HCEC 1CT (cell line): Measurements from ENCODE around the gene KRT32.
A peak's percentile ranks its signal among the peaks of the same experiment; 100 is the strongest.

ENCODE experiments used
- DNase-seq: peaks from one replicate; pipeline ENCODE4 v3.0.0-alpha.2; 2017

Gene KRT32

GRCh38 chr17:41492351-41492750, 25.2 kb upstream of the KRT32 start:
- DNase-seq = peak; percentile 71

GRCh38 chr17:41491476-41491875, 24.3 kb upstream of the KRT32 start:
- no peak for DNase-seq

- no peak for DNase-seq
Measured at GRCh38 chr17:41490000-41490990, 23.1 kb upstream of the KRT32 start.

- no peak for DNase-seq
Measured at GRCh38 chr17:41489531-41489930, 22.3 kb upstream of the KRT32 start, which contains the start of gene KRT36. KRT36 (minus strand) TSS chr17:41489910; CDS start chr17:41489864, 46 bp downstream.

GRCh38 chr17:41486809-41487530, 19.8 kb upstream of the KRT32 start:
- DNase-seq = no peak

GRCh38 chr17:41486316-41486715, 19.1 kb upstream of the KRT32 start:
- no peak for DNase-seq

GRCh38 chr17:41484920-41485904, 18.0 kb upstream of the KRT32 start:
- no peak for DNase-seq

- no peak for DNase-seq
Measured at GRCh38 chr17:41483991-41484826, 17.0 kb upstream of the KRT32 start.

- DNase-seq = no peak
Measured at GRCh38 chr17:41483531-41483930, 16.3 kb upstream of the KRT32 start.

GRCh38 chr17:41481036-41481435, 13.8 kb upstream of the KRT32 start, which contains the start of gene KRT35:
KRT35 (minus strand) TSS chr17:41481151; CDS start chr17:41481097, 54 bp downstream.
- DNase-seq = no peak

GRCh38 chr17:41480581-41480980, 13.4 kb upstream of the KRT32 start:
- no peak for DNase-seq

- no peak for DNase-seq
Measured at GRCh38 chr17:41480136-41480535, 12.9 kb upstream of the KRT32 start.

- no peak for DNase-seq
Measured at GRCh38 chr17:41478237-41478636, 11.1 kb upstream of the KRT32 start.

GRCh38 chr17:41476866-41477815, 10.0 kb upstream of the KRT32 start:
- no peak for DNase-seq

- DNase-seq = no peak
Measured at GRCh38 chr17:41475421-41475820, 8.2 kb upstream of the KRT32 start.

GRCh38 chr17:41474863-41475262, 7.7 kb upstream of the KRT32 start:
- no peak for DNase-seq

GRCh38 chr17:41468346-41468745, 1.2 kb upstream of the KRT32 start:
- DNase-seq = no peak

- DNase-seq = no peak
Measured at GRCh38 chr17:41467561-41467960, 375 bp upstream of the KRT32 start.

GRCh38 chr17:41464682-41465081, 2.5 kb downstream of the KRT32 start:
- DNase-seq = peak; percentile 92

- DNase-seq = no peak
Measured at GRCh38 chr17:41464173-41464572, 3.0 kb downstream of the KRT32 start.
